HG02884 (cell line): ENCODE data around the gene MYB.
"Not testable (repeated sequence)": the region's sequence is repeated elsewhere in the genome, so short reads cannot be mapped to it uniquely, and the experiment has no call there.

Experiments used
- ATAC-seq: cut with Tn5 transposase; IDR thresholded peaks from one replicate; pipeline ENCODE4 v1.9.1; 2021; ENCODE audit warnings: mild to moderate bottlenecking, moderate library complexity; ENCODE audit not compliant: unreplicated experiment

Gene MYB

GRCh38 chr6:135163440-135163738, 17.7 kb upstream of the MYB start:
- ATAC-seq: peak; percentile 51

- not testable (repeated sequence) for ATAC-seq
These were observed 16.7 kb upstream of the MYB start for GRCh38 chr6:135164387-135164786.

- no peak for ATAC-seq
These were observed 16.1 kb upstream of the MYB start for GRCh38 chr6:135165031-135165430.

- no peak for ATAC-seq
These were observed 14.6 kb upstream of the MYB start for GRCh38 chr6:135166515-135166914.

GRCh38 chr6:135167617-135168016, 13.5 kb upstream of the MYB start:
- no peak for ATAC-seq

- ATAC-seq: no peak
These were observed 12.3 kb upstream of the MYB start for GRCh38 chr6:135168766-135169165.

- no peak for ATAC-seq
These were observed 10.9 kb upstream of the MYB start for GRCh38 chr6:135170238-135170637.

- no peak for ATAC-seq
These were observed 10.3 kb upstream of the MYB start for GRCh38 chr6:135170849-135171248.

- ATAC-seq: no peak
These were observed 7.7 kb upstream of the MYB start for GRCh38 chr6:135173242-135173988.

- ATAC-seq: no peak
These were observed 7.1 kb upstream of the MYB start for GRCh38 chr6:135173989-135174484.

- ATAC-seq: no peak
These were observed 5.0 kb upstream of the MYB start for GRCh38 chr6:135176058-135176457.

GRCh38 chr6:135176464-135176863, 4.6 kb upstream of the MYB start:
- ATAC-seq: no peak

GRCh38 chr6:135179372-135179771, 1.7 kb upstream of the MYB start:
- no peak for ATAC-seq

GRCh38 chr6:135179920-135180541, 1.1 kb upstream of the MYB start:
- no peak for ATAC-seq

- no peak for ATAC-seq
These were observed 394 bp downstream of the MYB start for GRCh38 chr6:135181333-135182070.

GRCh38 chr6:135182071-135183001, 1.2 kb downstream of the MYB start:
- ATAC-seq: peak; percentile 3

- peak; percentile 40 for ATAC-seq
These were observed 2.0 kb downstream of the MYB start for GRCh38 chr6:135183002-135183531.

- peak; percentile 29 for ATAC-seq
These were observed 2.7 kb downstream of the MYB start for GRCh38 chr6:135183532-135184440.

GRCh38 chr6:135185483-135185882, 4.4 kb downstream of the MYB start:
- no peak for ATAC-seq

GRCh38 chr6:135186255-135186654, 5.1 kb downstream of the MYB start:
- no peak for ATAC-seq
